Esophagus muscularis mucosa (tissue), 4 donors: ENCODE data around the gene PFAS. TPM values are rescaled to one million over a fixed set of nuclear protein-coding genes. Genes with fewer than 3 reads are reported as not detected.
"Not testable (repeated sequence)": the region's sequence is repeated elsewhere in the genome, so short reads cannot be mapped to it uniquely, and the experiment has no call there.

Experiments
- DNase-seq: peaks from one replicate; pipeline ENCODE4 v3.0.0-alpha.2; 2017; ENCODE audit errors: extremely low spot score
- H3K27ac ChIP-seq, 4 donors: fragments of 200-600 bp; sonication (generic); replicated peaks in 1 of 4; 1 replicate in 3 of 4; 2 replicates in 1 of 4; pipeline ENCODE4 v1.5.1; 2016 to 2019; ENCODE audit warnings: mild to moderate bottlenecking in 1 of 4
- H3K27me3 ChIP-seq, 4 donors: fragments of 200-600 bp; sonication (generic); one replicate each; pipeline versions ENCODE4 v1.5.1 to v1.6.0; 2016 to 2019
- H3K36me3 ChIP-seq, 4 donors: fragments of 200-600 bp; sonication (generic); one replicate each; pipeline ENCODE4 v1.5.1; 2016 to 2019
- H3K4me1 ChIP-seq, 4 donors: fragments of 200-600 bp; sonication (generic); one replicate each; pipeline ENCODE4 v1.5.1; 2016 to 2019
- H3K4me3 ChIP-seq, 4 donors: fragments of 200-600 bp; sonication (generic); 1 replicate in 2 of 4; 2 replicates in 2 of 4; pipeline ENCODE4 v1.5.1; 2016 to 2019; ENCODE audit warnings: mild to moderate bottlenecking in 4 of 4, moderate library complexity in 1 of 4
- H3K9me3 ChIP-seq, 4 donors: fragments of 200-600 bp; sonication (generic); 1 replicate in 3 of 4; 2 replicates in 1 of 4; pipeline ENCODE4 v1.5.1; 2016 to 2019
- CTCF ChIP-seq, 3 experiments: fragments of 200-600 bp in 2 of 3; fragments of 450-650 bp in 1 of 3; sonication (generic) in 2 of 3; IDR thresholded peaks; one replicate each; pipeline ENCODE4 v1.5.1; 2017 to 2019; ENCODE audit warnings: antibody characterized with exemption in 3 of 3, mild to moderate bottlenecking in 2 of 3, moderate library complexity in 1 of 3
- EP300 ChIP-seq: sonication (generic); formaldehyde crosslinking; IDR thresholded peaks from one replicate; pipeline ENCODE4 v1.6.1; 2017; ENCODE audit warnings: antibody characterized with exemption
- POLR2A ChIP-seq: fragments of 450-650 bp; IDR thresholded peaks from one replicate; pipeline ENCODE4 v1.6.1; 2017; ENCODE audit warnings: antibody characterized with exemption, moderate library complexity, mild to moderate bottlenecking, low read depth
- POLR2AphosphoS5 ChIP-seq, 2 donors: sonication (generic); formaldehyde crosslinking; IDR thresholded peaks; one replicate each; pipeline ENCODE4 v1.6.1; 2017; ENCODE audit warnings: antibody characterized with exemption in 2 of 2
- WGBS: methylation state at CpG from one replicate; pipeline ENCODE4 v1.1.5; 2018; 5-methylcytosine and 5-hydroxymethylcytosine counted together
- intact Hi-C: fragments of 100-400 bp; cut with DNase I; formaldehyde crosslinking; loops from one replicate; pipeline ENCODE4 v1.15.1; 2023
- total RNA-seq, 4 donors: library from RNA; depleted of rRNA; stranded (reverse); fragments of >200 nt; gene quantifications; one replicate each; pipeline versions ENCODE4 v1.1.0 to v1.2.1, GENCODE V29; 2016

The PFAS gene
- total RNA-seq, 4 donors from 2014 or later = 8.8 to 15.2 (median 11.2) TPM

GRCh38 chr17:8209907-8210760 lies 39.0 kb upstream of the PFAS start, which contains the start of gene AURKB:
AURKB (minus strand) TSS chr17:8210575; CDS start chr17:8210224, 351 bp downstream.
- DNase-seq = peak; percentile 98
- WGBS = 3% methylated on average over 45 of the region's 46 CpGs
- TF ChIP-seq POLR2AphosphoS5 (IDR thresholded peaks at IDR 0.05) (peak; percentile 37 to 78), POLR2A (no peak)
- peak within 1 kb of the TSS; percentile 55 to 65 (median 62) for H3K4me3 ChIP-seq
- H3K9me3 ChIP-seq = no peaks in the 10 kb centered on the region
- intact Hi-C loops = loop anchor here (10.0 kb wide), 1 partner anchor 75 kb away; the partner anchor contains the start of gene RANGRF
- no peaks in the 10 kb centered on the region for H3K36me3 ChIP-seq
- peak within 1 kb of the TSS; percentile 84 to 86 (median 86) for H3K27ac ChIP-seq
- peaks cover 10 to 16% (median 14%) of the 10 kb centered on the region in 4 donors for H3K4me1 ChIP-seq
- no peaks in the 10 kb centered on the region for H3K27me3 ChIP-seq

GRCh38 chr17:8210761-8211458 lies 38.2 kb upstream of the PFAS start:
- intact Hi-C loops = no loop called here
- Histone ChIP-seq H3K36me3 (no peaks in the 10 kb centered on the region), H3K4me3 (peak overlapping the region; percentile 55 to 65 (median 62)), H3K27ac (peak overlapping the region; percentile 84 to 86 (median 86)), H3K4me1 (peaks cover 10 to 16% (median 14%) of the 10 kb centered on the region in 4 donors), H3K9me3 (no peaks in the 10 kb centered on the region), H3K27me3 (no peaks in the 10 kb centered on the region)
- no peak for DNase-seq
- no peak for TF ChIP-seq POLR2A
- TF ChIP-seq EP300 = no peak
- TF ChIP-seq POLR2AphosphoS5 (IDR thresholded peaks at IDR 0.05) = no peak
- TF ChIP-seq CTCF (IDR thresholded peaks at IDR 0.05) = no peak
- WGBS = 13% methylated on average over 22 of the region's 22 CpGs

GRCh38 chr17:8212312-8213180 lies 36.5 kb upstream of the PFAS start:
- H3K27me3 ChIP-seq = no peaks in the 10 kb centered on the region
- intact Hi-C loops = no loop called here
- DNase-seq = no peak
- no peak overlapping the region for H3K4me3 ChIP-seq
- TF ChIP-seq CTCF (IDR thresholded peaks at IDR 0.05) = no peak
- no peak for TF ChIP-seq POLR2AphosphoS5 (IDR thresholded peaks at IDR 0.05)
- TF ChIP-seq POLR2A = no peak
- no peak for TF ChIP-seq EP300
- H3K4me1 ChIP-seq = peaks cover 10 to 16% (median 14%) of the 10 kb centered on the region in 4 donors
- WGBS = 87% methylated on average over 12 of the region's 14 CpGs
- no peak overlapping the region for H3K27ac ChIP-seq
- no peaks in the 10 kb centered on the region for H3K9me3 ChIP-seq
- no peaks in the 10 kb centered on the region for H3K36me3 ChIP-seq

GRCh38 chr17:8214000-8214399 lies 35.1 kb upstream of the PFAS start:
- H3K9me3 ChIP-seq, H3K4me3 ChIP-seq, H3K27ac ChIP-seq, H3K27me3 ChIP-seq, DNase-seq, intact Hi-C loops, H3K36me3 ChIP-seq: not testable (repeated sequence)
- peaks cover 10 to 16% (median 14%) of the 10 kb centered on the region in 4 donors for H3K4me1 ChIP-seq
- WGBS = 83% methylated on average over 15 of the region's 15 CpGs
